Neural cell (in vitro differentiated cells): ENCODE measurements around the gene TRPM8. TPM values are rescaled to one million over a fixed set of nuclear protein-coding genes. Genes with fewer than 3 reads are reported as not detected.

Experiments used
- H2AFZ ChIP-seq: fragments of 200-600, 300-800 bp; sonication (generic), shearing (Covaris generic); 2 replicates; pipeline ENCODE4 v1.6.0; 2014; ENCODE audit warnings: low read depth, mild to moderate bottlenecking, antibody characterized with exemption, low read length, moderate library complexity
- H3F3A ChIP-seq: fragments of 200-600 bp; shearing (Covaris generic); 2 replicates; pipeline ENCODE4 v1.6.1; 2016; ENCODE audit warnings: mild to moderate bottlenecking, moderate library complexity, mixed read lengths, antibody characterized with exemption, low read length; ENCODE audit not compliant: insufficient read depth, poor library complexity, severe bottlenecking
- H3K27ac ChIP-seq: fragments of 200-600, 300-800 bp; sonication (generic), shearing (Covaris generic); 2 replicates; pipeline ENCODE4 v1.5.1; 2014; ENCODE audit warnings: mild to moderate bottlenecking, low read length, moderate library complexity
- H3K27me3 ChIP-seq: fragments of 300-800, 200-600 bp; sonication (generic), shearing (Covaris generic); 2 replicates; pipeline ENCODE4 v1.6.0; 2014; ENCODE audit warnings: mild to moderate bottlenecking, low read depth, low read length, moderate library complexity; ENCODE audit not compliant: insufficient read depth
- H3K36me3 ChIP-seq: fragments of 300-800, 200-600 bp; sonication (generic), shearing (Covaris generic); 2 replicates; pipeline ENCODE4 v1.5.1; 2014; ENCODE audit warnings: mild to moderate bottlenecking, antibody characterized with exemption, low read length, moderate library complexity; ENCODE audit not compliant: insufficient read depth
- H3K4me2 ChIP-seq: fragments of 300-800, 200-600 bp; sonication (generic), shearing (Covaris generic); 2 replicates; pipeline ENCODE4 v1.6.0; 2014; ENCODE audit warnings: mild to moderate bottlenecking, low read length
- H3K4me3 ChIP-seq: fragments of 300-800, 200-600 bp; sonication (generic), shearing (Covaris generic); 2 replicates; pipeline ENCODE4 v1.5.1; 2014; ENCODE audit warnings: mild to moderate bottlenecking, low read length, moderate library complexity
- H3K79me2 ChIP-seq: fragments of 200-600 bp; shearing (Covaris generic); replicated peaks from 2 replicates; pipeline ENCODE4 v1.6.0; 2014; ENCODE audit warnings: mild to moderate bottlenecking, low read length, moderate library complexity; ENCODE audit not compliant: insufficient read depth
- H3K9ac ChIP-seq: fragments of 300-800, 200-600 bp; sonication (generic), shearing (Covaris generic); 2 replicates; pipeline ENCODE4 v1.6.1; 2016; ENCODE audit warnings: mild to moderate bottlenecking, low read length, mixed read lengths
- H3K9me2 ChIP-seq: fragments of 200-600 bp; shearing (Covaris generic); 2 replicates; pipeline ENCODE4 v1.6.1; 2016; ENCODE audit warnings: mild to moderate bottlenecking, low read length, mixed read lengths; ENCODE audit not compliant: insufficient read depth
- H3K9me3 ChIP-seq: fragments of 200-600, 300-800 bp; sonication (generic), shearing (Covaris generic); 2 replicates; pipeline ENCODE4 v1.6.1; 2016; ENCODE audit warnings: mild to moderate bottlenecking, mixed run types, low read length, moderate library complexity, mixed read lengths
- H4K20me1 ChIP-seq: fragments of 200-600 bp; shearing (Covaris generic); 2 replicates; pipeline ENCODE4 v1.6.1; 2016; ENCODE audit warnings: mild to moderate bottlenecking, mixed run types; ENCODE audit not compliant: insufficient read depth
- EP300 ChIP-seq: fragments of 450-650 bp; conservative IDR thresholded peaks from 2 replicates; pipeline ENCODE4 v1.6.1; 2014; ENCODE audit warnings: antibody characterized with exemption, mild to moderate bottlenecking, moderate library complexity; ENCODE audit not compliant: poor library complexity, severe bottlenecking
- EZH2 ChIP-seq: fragments of 200-600, 300-800 bp; shearing (Covaris generic), sonication (generic); IDR thresholded peaks from 2 replicates; pipeline ENCODE4 v1.6.1; 2014; ENCODE audit warnings: antibody characterized with exemption, low read length, borderline replicate concordance, mild to moderate bottlenecking; ENCODE audit not compliant: insufficient read depth, poor library complexity, severe bottlenecking
- MXI1 ChIP-seq: fragments of 450-650 bp; conservative IDR thresholded peaks from 2 replicates; pipeline ENCODE4 v1.6.1; 2014; ENCODE audit warnings: antibody characterized with exemption, mild to moderate bottlenecking; ENCODE audit not compliant: poor library complexity, severe bottlenecking
- POLR2AphosphoS5 ChIP-seq: IDR thresholded peaks from 2 replicates; pipeline ENCODE4 v1.6.1; 2012
- RAD21 ChIP-seq: fragments of 450-650 bp; conservative IDR thresholded peaks from 2 replicates; pipeline ENCODE4 v1.6.1; 2014; ENCODE audit warnings: antibody characterized with exemption, mild to moderate bottlenecking, moderate library complexity
- SMC3 ChIP-seq: fragments of 450-650 bp; conservative IDR thresholded peaks from 2 replicates; pipeline ENCODE4 v1.6.1; 2014; ENCODE audit warnings: antibody characterized with exemption, mild to moderate bottlenecking, moderate library complexity; ENCODE audit not compliant: poor library complexity
- TAF1 ChIP-seq: IDR thresholded peaks from 2 replicates; pipeline ENCODE4 v1.6.1; 2012; ENCODE audit warnings: low read depth
- polyA plus RNA-seq: library from polyadenylated mRNA; depleted of rRNA; stranded (reverse); fragments of >200 nt; gene quantifications from 2 replicates; pipeline ENCODE4 v1.2.3, GENCODE V29; 2014
- TF ChIP-seq, protein P1 (sequence below): fragments of 450-650 bp; IDR thresholded peaks from 2 replicates; pipeline ENCODE4 v1.5.1; 2014; ENCODE audit warnings: antibody characterized with exemption, mild to moderate bottlenecking, moderate library complexity; ENCODE audit not compliant: poor library complexity, severe bottlenecking
- TF ChIP-seq, protein P2 (sequence below): IDR thresholded peaks from 2 replicates; pipeline ENCODE4 v1.6.1; 2012; ENCODE audit warnings: borderline replicate concordance

Gene TRPM8
- polyA plus RNA-seq, 1 donor from 2014 or later = not detected

- Histone ChIP-seq H3K4me3 (no peak overlapping the region), H3K4me2 (no peak overlapping the region), H3K9me2 (no peaks in the 10 kb centered on the region), H3K36me3 (no peaks in the 10 kb centered on the region), H3F3A (no peaks in the 10 kb centered on the region), H4K20me1 (no peaks in the 10 kb centered on the region), H3K27me3 (no peaks in the 10 kb centered on the region), H2AFZ (no peak overlapping the region), H3K27ac (no peak overlapping the region), H3K9me3 (no peaks in the 10 kb centered on the region), H3K79me2 (no peaks in the 10 kb centered on the region), H3K9ac (no peak overlapping the region)
- TF ChIP-seq, protein P1, sequence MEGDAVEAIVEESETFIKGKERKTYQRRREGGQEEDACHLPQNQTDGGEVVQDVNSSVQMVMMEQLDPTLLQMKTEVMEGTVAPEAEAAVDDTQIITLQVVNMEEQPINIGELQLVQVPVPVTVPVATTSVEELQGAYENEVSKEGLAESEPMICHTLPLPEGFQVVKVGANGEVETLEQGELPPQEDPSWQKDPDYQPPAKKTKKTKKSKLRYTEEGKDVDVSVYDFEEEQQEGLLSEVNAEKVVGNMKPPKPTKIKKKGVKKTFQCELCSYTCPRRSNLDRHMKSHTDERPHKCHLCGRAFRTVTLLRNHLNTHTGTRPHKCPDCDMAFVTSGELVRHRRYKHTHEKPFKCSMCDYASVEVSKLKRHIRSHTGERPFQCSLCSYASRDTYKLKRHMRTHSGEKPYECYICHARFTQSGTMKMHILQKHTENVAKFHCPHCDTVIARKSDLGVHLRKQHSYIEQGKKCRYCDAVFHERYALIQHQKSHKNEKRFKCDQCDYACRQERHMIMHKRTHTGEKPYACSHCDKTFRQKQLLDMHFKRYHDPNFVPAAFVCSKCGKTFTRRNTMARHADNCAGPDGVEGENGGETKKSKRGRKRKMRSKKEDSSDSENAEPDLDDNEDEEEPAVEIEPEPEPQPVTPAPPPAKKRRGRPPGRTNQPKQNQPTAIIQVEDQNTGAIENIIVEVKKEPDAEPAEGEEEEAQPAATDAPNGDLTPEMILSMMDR = no peak
- TF ChIP-seq SMC3 (no peak), POLR2AphosphoS5 (no peak), TAF1 (no peak), MXI1 (no peak), EZH2 (no peak), RAD21 (no peak)
- TF ChIP-seq, protein P2, sequence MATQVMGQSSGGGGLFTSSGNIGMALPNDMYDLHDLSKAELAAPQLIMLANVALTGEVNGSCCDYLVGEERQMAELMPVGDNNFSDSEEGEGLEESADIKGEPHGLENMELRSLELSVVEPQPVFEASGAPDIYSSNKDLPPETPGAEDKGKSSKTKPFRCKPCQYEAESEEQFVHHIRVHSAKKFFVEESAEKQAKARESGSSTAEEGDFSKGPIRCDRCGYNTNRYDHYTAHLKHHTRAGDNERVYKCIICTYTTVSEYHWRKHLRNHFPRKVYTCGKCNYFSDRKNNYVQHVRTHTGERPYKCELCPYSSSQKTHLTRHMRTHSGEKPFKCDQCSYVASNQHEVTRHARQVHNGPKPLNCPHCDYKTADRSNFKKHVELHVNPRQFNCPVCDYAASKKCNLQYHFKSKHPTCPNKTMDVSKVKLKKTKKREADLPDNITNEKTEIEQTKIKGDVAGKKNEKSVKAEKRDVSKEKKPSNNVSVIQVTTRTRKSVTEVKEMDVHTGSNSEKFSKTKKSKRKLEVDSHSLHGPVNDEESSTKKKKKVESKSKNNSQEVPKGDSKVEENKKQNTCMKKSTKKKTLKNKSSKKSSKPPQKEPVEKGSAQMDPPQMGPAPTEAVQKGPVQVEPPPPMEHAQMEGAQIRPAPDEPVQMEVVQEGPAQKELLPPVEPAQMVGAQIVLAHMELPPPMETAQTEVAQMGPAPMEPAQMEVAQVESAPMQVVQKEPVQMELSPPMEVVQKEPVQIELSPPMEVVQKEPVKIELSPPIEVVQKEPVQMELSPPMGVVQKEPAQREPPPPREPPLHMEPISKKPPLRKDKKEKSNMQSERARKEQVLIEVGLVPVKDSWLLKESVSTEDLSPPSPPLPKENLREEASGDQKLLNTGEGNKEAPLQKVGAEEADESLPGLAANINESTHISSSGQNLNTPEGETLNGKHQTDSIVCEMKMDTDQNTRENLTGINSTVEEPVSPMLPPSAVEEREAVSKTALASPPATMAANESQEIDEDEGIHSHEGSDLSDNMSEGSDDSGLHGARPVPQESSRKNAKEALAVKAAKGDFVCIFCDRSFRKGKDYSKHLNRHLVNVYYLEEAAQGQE = no peak
These were observed 121.1 kb downstream of the TRPM8 start for GRCh38 chr2:234038076-234038802.

- no peaks in the 10 kb centered on the region for H3K36me3 ChIP-seq
- no peaks in the 10 kb centered on the region for H3K9me3 ChIP-seq
- no peaks in the 10 kb centered on the region for H4K20me1 ChIP-seq
- no peaks in the 10 kb centered on the region for H3F3A ChIP-seq
- H3K9me2 ChIP-seq = no peaks in the 10 kb centered on the region
- H3K79me2 ChIP-seq = no peaks in the 10 kb centered on the region
- H3K4me3 ChIP-seq = no peak overlapping the region
- H3K27me3 ChIP-seq = no peaks in the 10 kb centered on the region
- no peak overlapping the region for H2AFZ ChIP-seq
- H3K9ac ChIP-seq = no peak overlapping the region
- no peak overlapping the region for H3K4me2 ChIP-seq
- H3K27ac ChIP-seq = no peak overlapping the region
- TF ChIP-seq EZH2 (no peak), RAD21 (no peak), TAF1 (no peak)
These were observed 127.0 kb downstream of the TRPM8 start for GRCh38 chr2:234044157-234044556.

GRCh38 chr2:234046521-234046920 is 129.3 kb downstream of the TRPM8 start:
- Histone ChIP-seq H4K20me1 (no peaks in the 10 kb centered on the region), H3K36me3 (no peaks in the 10 kb centered on the region), H3K9ac (no peak overlapping the region), H3K4me3 (no peak overlapping the region), H3K4me2 (no peak overlapping the region), H2AFZ (no peak overlapping the region), H3K9me3 (no peaks in the 10 kb centered on the region), H3F3A (no peaks in the 10 kb centered on the region), H3K9me2 (no peaks in the 10 kb centered on the region), H3K27me3 (no peaks in the 10 kb centered on the region), H3K27ac (no peak overlapping the region), H3K79me2 (no peaks in the 10 kb centered on the region)
- no peak for TF ChIP-seq RAD21
- TF ChIP-seq TAF1 = no peak
- no peak for TF ChIP-seq EP300
- TF ChIP-seq POLR2AphosphoS5 = no peak
- TF ChIP-seq, protein P1 = no peak
- no peak for TF ChIP-seq EZH2
- no peak for TF ChIP-seq SMC3
- TF ChIP-seq, protein P2 = no peak
- no peak for TF ChIP-seq MXI1
